SK-N-SH (cell line): Measurements from ENCODE around the gene SERTAD4. TPM values are rescaled to one million over a fixed set of nuclear protein-coding genes. Genes with fewer than 3 reads are reported as not detected.
"Not testable (repeated sequence)": the region's sequence is repeated elsewhere in the genome, so short reads cannot be mapped to it uniquely, and the experiment has no call there.

Experiments
- CTCF ChIA-PET: fragments of 300-600, 350-600 bp; formaldehyde crosslinking; extraction: SDS; loops from one replicate; lab custom pipeline; 2021; lab: Yijun Ruan, JAX
- POLR2A ChIA-PET: fragments of 350-600 bp; sonication (Branson Sonifier 250); formaldehyde crosslinking; extraction: SDS; loops from one replicate; lab custom pipeline; 2020; ENCODE audit warnings: antibody characterized with exemption, inconsistent platforms; lab: Yijun Ruan, JAX
- DNase-seq: peaks from one replicate; pipeline ENCODE4 v3.0.0; 2012
- H2AFZ ChIP-seq: fragments of 200-600 bp; sonication (generic); 2 replicates; pipeline ENCODE4 v1.8.1; 2016; ENCODE audit warnings: antibody characterized with exemption, mild to moderate bottlenecking, low read depth
- H3F3A ChIP-seq: fragments of 200-600 bp; sonication (generic); replicated peaks from 2 replicates; pipeline ENCODE3; 2016; ENCODE audit warnings: antibody characterized with exemption, mild to moderate bottlenecking; ENCODE audit not compliant: insufficient read depth
- H3K27ac ChIP-seq, 2 experiments: fragments of 200-500 bp in 1 of 2; fragments of 200-600 bp in 1 of 2; sonication (Bioruptor generic) in 1 of 2; sonication (generic), shearing (Covaris generic) in 1 of 2; 2 replicates each; pipeline versions ENCODE4 v1.5.1 to v1.6.1; 2014 to 2016; ENCODE audit warnings: low read depth in 2 of 2, inconsistent platforms in 1 of 2, low read length in 1 of 2, mild to moderate bottlenecking in 1 of 2, mixed read lengths in 1 of 2
- H3K27me3 ChIP-seq: fragments of 200-600 bp; sonication (generic), shearing (Covaris generic); 2 replicates; pipeline ENCODE4 v1.6.1; 2016; ENCODE audit warnings: mixed run types; ENCODE audit not compliant: insufficient read depth
- H3K36me3 ChIP-seq, 2 experiments: fragments of 200-500 bp in 1 of 2; fragments of 200-600 bp in 1 of 2; sonication (Bioruptor generic) in 1 of 2; sonication (generic) in 1 of 2; replicated peaks in 1 of 2; 2 replicates each; pipeline versions ENCODE3 to v1.5.1; 2014 to 2016; ENCODE audit warnings: low read length in 1 of 2, mild to moderate bottlenecking in 1 of 2; ENCODE audit not compliant: insufficient read depth in 2 of 2, control insufficient read depth in 1 of 2
- H3K4me1 ChIP-seq, 2 experiments: fragments of 200-500 bp in 1 of 2; fragments of 200-600 bp in 1 of 2; sonication (Bioruptor generic) in 1 of 2; sonication (generic), shearing (Covaris generic) in 1 of 2; 2 replicates each; pipeline versions ENCODE4 v1.5.1 to v1.6.1; 2014 to 2016; ENCODE audit warnings: low read depth in 1 of 2, low read length in 1 of 2, mixed run types in 1 of 2; ENCODE audit not compliant: insufficient read depth in 2 of 2, control insufficient read depth in 1 of 2
- H3K4me2 ChIP-seq: fragments of 200-600 bp; sonication (generic), shearing (Covaris generic); 2 replicates; pipeline ENCODE4 v1.6.1; 2017; ENCODE audit warnings: mixed run types
- H3K4me3 ChIP-seq, 2 experiments: fragments of 200-500 bp in 1 of 2; fragments of 200-600 bp in 1 of 2; sonication (Bioruptor generic) in 1 of 2; sonication (generic), shearing (Covaris generic) in 1 of 2; 2 replicates each; pipeline versions ENCODE4 v1.5.1 to v1.8.1; 2014 to 2016; ENCODE audit warnings: low read depth in 2 of 2, inconsistent platforms in 1 of 2, low read length in 1 of 2, mild to moderate bottlenecking in 1 of 2, mixed read lengths in 1 of 2, moderate library complexity in 1 of 2
- H3K79me2 ChIP-seq: fragments of 200-600 bp; sonication (generic); 2 replicates; pipeline ENCODE4 v1.8.1; 2017; ENCODE audit warnings: mild to moderate bottlenecking; ENCODE audit not compliant: insufficient read depth
- H3K9ac ChIP-seq: fragments of 200-600 bp; sonication (generic); 2 replicates; pipeline ENCODE4 v1.6.1; 2017; ENCODE audit warnings: mixed run types
- H3K9me2 ChIP-seq: fragments of 200-600 bp; sonication (generic); 2 replicates; pipeline ENCODE4 v1.6.1; 2017; ENCODE audit warnings: mixed run types
- H3K9me3 ChIP-seq: fragments of 200-600 bp; sonication (generic); 2 replicates; pipeline ENCODE4 v1.6.1; 2017; ENCODE audit warnings: mixed run types, mild to moderate bottlenecking, moderate library complexity
- H4K20me1 ChIP-seq: fragments of 200-600 bp; sonication (generic); 2 replicates; pipeline ENCODE4 v1.6.1; 2017; ENCODE audit warnings: mild to moderate bottlenecking, mixed run types; ENCODE audit not compliant: insufficient read depth
- EZH2phosphoT487 ChIP-seq: fragments of 200-600 bp; sonication (generic); IDR thresholded peaks from 2 replicates; pipeline ENCODE4 v1.6.1; 2017; ENCODE audit warnings: low read depth, mixed run types, mild to moderate bottlenecking, antibody characterized with exemption, moderate library complexity, borderline replicate concordance
- GATA2 ChIP-seq: sonication (generic); formaldehyde crosslinking; IDR thresholded peaks from 2 replicates; pipeline ENCODE4 v1.5.0; 2020; ENCODE audit warnings: mild to moderate bottlenecking, missing genetic modification reagents
- JUND ChIP-seq: IDR thresholded peaks from 2 replicates; pipeline ENCODE4 v1.4.0; 2012
- MEF2A ChIP-seq: IDR thresholded peaks from 2 replicates; pipeline ENCODE4 v1.4.0; 2012; ENCODE audit warnings: low read depth, borderline replicate concordance
- MXI1 ChIP-seq: IDR thresholded peaks from 2 replicates; pipeline ENCODE4 v1.6.1; 2012; ENCODE audit warnings: mild to moderate bottlenecking, low read depth, low read length, improper control_type of control experiment
- NFIC ChIP-seq: IDR thresholded peaks from 2 replicates; pipeline ENCODE4 v1.4.0; 2012; ENCODE audit warnings: borderline replicate concordance
- NRF1 ChIP-seq: IDR thresholded peaks from 2 replicates; pipeline ENCODE4 v1.6.1; 2012; ENCODE audit warnings: low read depth, mild to moderate bottlenecking, low read length
- POLR2AphosphoS5 ChIP-seq: IDR thresholded peaks from 2 replicates; pipeline ENCODE4 v1.6.1; 2012; ENCODE audit warnings: low read depth, low read length
- RAD21 ChIP-seq: IDR thresholded peaks from 2 replicates; pipeline ENCODE4 v1.6.1; 2012; ENCODE audit warnings: mild to moderate bottlenecking, low read length
- RCOR1 ChIP-seq: fragments of 150-350 bp; IDR thresholded peaks from 2 replicates; pipeline ENCODE4 v1.6.1; 2017; ENCODE audit warnings: antibody characterized with exemption, low read length
- RFX5 ChIP-seq: IDR thresholded peaks from 2 replicates; pipeline ENCODE4 v1.6.1; 2012; ENCODE audit warnings: mild to moderate bottlenecking, improper control_type of control experiment, low read length
- RXRA ChIP-seq: IDR thresholded peaks from 2 replicates; pipeline ENCODE4 v1.4.0; 2012; ENCODE audit warnings: low read depth, mild to moderate bottlenecking, borderline replicate concordance
- SIN3A ChIP-seq: IDR thresholded peaks from 2 replicates; pipeline ENCODE4 v1.6.1; 2012; ENCODE audit warnings: low read depth, mild to moderate bottlenecking, low read length, moderate library complexity, borderline replicate concordance
- TCF12 ChIP-seq: IDR thresholded peaks from 2 replicates; pipeline ENCODE4 v1.4.0; 2012
- TEAD4 ChIP-seq: IDR thresholded peaks from 2 replicates; pipeline ENCODE4 v1.4.0; 2012; ENCODE audit warnings: mild to moderate bottlenecking, borderline replicate concordance; ENCODE audit not compliant: insufficient read depth
- WGBS: methylation state at CpG from one replicate; pipeline ENCODE4 v1.1.6; 2017; ENCODE audit warnings: low lambda C conversion rate; 5-methylcytosine and 5-hydroxymethylcytosine counted together
- polyA plus RNA-seq, 3 experiments: library from polyadenylated mRNA; depleted of rRNA; stranded (reverse); fragments of >200 nt; gene quantifications; 2 replicates each; pipeline ENCODE4 v1.2.3, GENCODE V29; 2012
- TF ChIP-seq, protein P1 (sequence below): IDR thresholded peaks from 2 replicates; pipeline ENCODE4 v1.6.1; 2012; ENCODE audit warnings: mild to moderate bottlenecking, low read depth, low read length, moderate library complexity
- TF ChIP-seq, protein P2 (sequence below): fragments of 150-350 bp; IDR thresholded peaks from 2 replicates; pipeline ENCODE4 v1.6.1; 2016; ENCODE audit warnings: mild to moderate bottlenecking, low read depth, low read length
- TF ChIP-seq, protein P3 (sequence below): IDR thresholded peaks from 2 replicates; pipeline ENCODE4 v1.4.0; 2012; ENCODE audit warnings: low read depth, borderline replicate concordance

Gene SERTAD4
- polyA plus RNA-seq, 1 of the 3 experiments (the other 2 are of a cell fraction) = 2.9 TPM

DNA sequence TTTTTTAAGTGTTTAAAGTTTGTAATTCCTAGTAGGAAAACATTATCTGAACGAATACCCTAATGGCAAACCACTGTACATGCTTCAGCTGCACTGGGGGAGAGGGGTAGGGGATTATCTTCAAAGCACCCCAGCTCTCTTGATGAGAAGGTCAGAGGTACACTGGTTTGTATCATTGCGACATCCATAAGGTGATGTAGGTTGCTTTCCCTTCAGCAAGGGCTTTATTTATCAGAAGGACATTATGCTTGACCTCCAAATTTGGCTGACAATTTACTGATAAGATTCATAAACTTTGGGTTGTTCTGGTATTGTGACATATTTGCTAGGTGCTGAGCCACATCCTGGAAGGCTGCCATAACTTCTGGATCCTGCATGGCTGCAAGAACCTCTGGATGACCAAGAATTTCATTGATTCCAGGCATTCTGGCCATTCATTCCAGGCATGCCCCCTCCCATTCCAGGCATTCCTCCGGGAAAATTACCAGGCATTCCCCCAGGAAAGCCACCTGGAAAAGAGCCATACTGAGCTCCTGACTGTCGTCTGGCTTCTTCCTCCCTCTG lies 32.9 kb downstream of the SERTAD4 start:
- CTCF ChIA-PET = interaction anchor here (1.1 to 1.9 kb wide), 3 partner anchors 13 to 122 kb away, joined by 3 to 8 read pairs (median 5); no protein-coding TSS in a partner anchor
- H3K4me3 ChIP-seq, H2AFZ ChIP-seq, H3K36me3 ChIP-seq, POLR2A ChIA-PET, DNase-seq, H3K27ac ChIP-seq, H4K20me1 ChIP-seq, H3K9me2 ChIP-seq, H3K9ac ChIP-seq, H3K27me3 ChIP-seq, H3K79me2 ChIP-seq, H3K4me2 ChIP-seq, H3K9me3 ChIP-seq, H3F3A ChIP-seq: not testable (repeated sequence)
- TF ChIP-seq TEAD4 (peak; percentile 74; the same call in 1 of the 2 replicates), NFIC (0 out of 2 replicates have a peak, but pooled peaks have one; percentile 23)
- 43% methylated on average over 4 of the region's 4 CpGs for WGBS
- peaks cover 6 to 16% of the 10 kb centered on the region in 2 experiments; a peak in 3 of 4 replicates for H3K4me1 ChIP-seq

DNA sequence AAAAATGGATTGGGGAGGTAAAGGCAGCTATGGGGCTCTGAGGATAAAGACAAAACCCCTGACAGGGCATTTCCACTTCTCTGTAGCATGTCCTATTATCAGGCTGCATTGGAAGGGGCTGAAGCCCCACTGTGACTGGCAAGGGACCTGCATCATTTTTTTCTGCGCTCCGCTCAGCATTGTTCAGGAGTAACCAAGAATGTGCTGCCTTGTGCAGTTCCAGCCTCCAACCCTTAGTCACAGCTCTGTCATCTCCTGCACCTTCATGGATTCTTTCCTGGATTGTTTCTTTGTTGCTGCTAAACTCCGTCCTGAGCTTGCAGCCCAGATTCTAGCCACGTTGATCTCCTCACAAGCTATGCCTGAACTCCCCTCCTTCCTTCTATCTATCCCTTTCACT lies 37.4 kb downstream of the SERTAD4 start:
- no peak for DNase-seq
- no peak overlapping the region for H3K4me2 ChIP-seq
- POLR2A ChIA-PET = interaction anchor here (0.8 to 1.2 kb wide), 2 partner anchors 18 kb away, joined by 3 read pairs; no protein-coding TSS in a partner anchor
- H3K4me1 ChIP-seq = peaks cover 0 to 15% of the 10 kb centered on the region in 2 experiments; a peak in 2 of 4 replicates
- H3K9ac ChIP-seq = no peak overlapping the region
- TF ChIP-seq RCOR1 (no peak), TEAD4 (no peak), JUND (no peak), NRF1 (no peak), EZH2phosphoT487 (no peak), MXI1 (no peak), RXRA (no peak), NFIC (no peak), GATA2 (no peak), RFX5 (no peak), SIN3A (no peak), TCF12 (no peak), MEF2A (no peak), RAD21 (no peak), POLR2AphosphoS5 (no peak)
- TF ChIP-seq, protein P1, sequence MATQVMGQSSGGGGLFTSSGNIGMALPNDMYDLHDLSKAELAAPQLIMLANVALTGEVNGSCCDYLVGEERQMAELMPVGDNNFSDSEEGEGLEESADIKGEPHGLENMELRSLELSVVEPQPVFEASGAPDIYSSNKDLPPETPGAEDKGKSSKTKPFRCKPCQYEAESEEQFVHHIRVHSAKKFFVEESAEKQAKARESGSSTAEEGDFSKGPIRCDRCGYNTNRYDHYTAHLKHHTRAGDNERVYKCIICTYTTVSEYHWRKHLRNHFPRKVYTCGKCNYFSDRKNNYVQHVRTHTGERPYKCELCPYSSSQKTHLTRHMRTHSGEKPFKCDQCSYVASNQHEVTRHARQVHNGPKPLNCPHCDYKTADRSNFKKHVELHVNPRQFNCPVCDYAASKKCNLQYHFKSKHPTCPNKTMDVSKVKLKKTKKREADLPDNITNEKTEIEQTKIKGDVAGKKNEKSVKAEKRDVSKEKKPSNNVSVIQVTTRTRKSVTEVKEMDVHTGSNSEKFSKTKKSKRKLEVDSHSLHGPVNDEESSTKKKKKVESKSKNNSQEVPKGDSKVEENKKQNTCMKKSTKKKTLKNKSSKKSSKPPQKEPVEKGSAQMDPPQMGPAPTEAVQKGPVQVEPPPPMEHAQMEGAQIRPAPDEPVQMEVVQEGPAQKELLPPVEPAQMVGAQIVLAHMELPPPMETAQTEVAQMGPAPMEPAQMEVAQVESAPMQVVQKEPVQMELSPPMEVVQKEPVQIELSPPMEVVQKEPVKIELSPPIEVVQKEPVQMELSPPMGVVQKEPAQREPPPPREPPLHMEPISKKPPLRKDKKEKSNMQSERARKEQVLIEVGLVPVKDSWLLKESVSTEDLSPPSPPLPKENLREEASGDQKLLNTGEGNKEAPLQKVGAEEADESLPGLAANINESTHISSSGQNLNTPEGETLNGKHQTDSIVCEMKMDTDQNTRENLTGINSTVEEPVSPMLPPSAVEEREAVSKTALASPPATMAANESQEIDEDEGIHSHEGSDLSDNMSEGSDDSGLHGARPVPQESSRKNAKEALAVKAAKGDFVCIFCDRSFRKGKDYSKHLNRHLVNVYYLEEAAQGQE = no peak
- TF ChIP-seq, protein P2, sequence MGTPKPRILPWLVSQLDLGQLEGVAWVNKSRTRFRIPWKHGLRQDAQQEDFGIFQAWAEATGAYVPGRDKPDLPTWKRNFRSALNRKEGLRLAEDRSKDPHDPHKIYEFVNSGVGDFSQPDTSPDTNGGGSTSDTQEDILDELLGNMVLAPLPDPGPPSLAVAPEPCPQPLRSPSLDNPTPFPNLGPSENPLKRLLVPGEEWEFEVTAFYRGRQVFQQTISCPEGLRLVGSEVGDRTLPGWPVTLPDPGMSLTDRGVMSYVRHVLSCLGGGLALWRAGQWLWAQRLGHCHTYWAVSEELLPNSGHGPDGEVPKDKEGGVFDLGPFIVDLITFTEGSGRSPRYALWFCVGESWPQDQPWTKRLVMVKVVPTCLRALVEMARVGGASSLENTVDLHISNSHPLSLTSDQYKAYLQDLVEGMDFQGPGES = no peak
- TF ChIP-seq, protein P3, sequence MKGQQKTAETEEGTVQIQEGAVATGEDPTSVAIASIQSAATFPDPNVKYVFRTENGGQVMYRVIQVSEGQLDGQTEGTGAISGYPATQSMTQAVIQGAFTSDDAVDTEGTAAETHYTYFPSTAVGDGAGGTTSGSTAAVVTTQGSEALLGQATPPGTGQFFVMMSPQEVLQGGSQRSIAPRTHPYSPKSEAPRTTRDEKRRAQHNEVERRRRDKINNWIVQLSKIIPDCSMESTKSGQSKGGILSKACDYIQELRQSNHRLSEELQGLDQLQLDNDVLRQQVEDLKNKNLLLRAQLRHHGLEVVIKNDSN = no peak
- H3F3A ChIP-seq = no peaks in the 10 kb centered on the region
- H3K36me3 ChIP-seq = no peaks in the 10 kb centered on the region
- no peaks in the 10 kb centered on the region; the same call in 1 of the 2 replicates for H3K27me3 ChIP-seq
- WGBS = 90% methylated on average over 4 of the region's 4 CpGs
- H3K9me3 ChIP-seq = no peaks in the 10 kb centered on the region
- CTCF ChIA-PET = interaction anchor here (0.8 to 1.2 kb wide), 5 partner anchors 8 to 21 kb away, joined by 3 read pairs; no protein-coding TSS in a partner anchor
- no peak overlapping the region for H2AFZ ChIP-seq
- H3K9me2 ChIP-seq = no peaks in the 10 kb centered on the region
- H4K20me1 ChIP-seq = no peaks in the 10 kb centered on the region
- H3K4me3 ChIP-seq = no peak overlapping the region
- no peaks in the 10 kb centered on the region for H3K79me2 ChIP-seq
- no peak overlapping the region for H3K27ac ChIP-seq
